H1 (cell line): ENCODE measurements around the gene ACSL4.

Experiments
- ASH2L ChIP-seq: fragments of 200-600, 300-600 bp; sonication (generic); IDR thresholded peaks from one replicate; pipeline ENCODE4 v1.7.1; 2017; ENCODE audit warnings: low read length
- CHD1 ChIP-seq: IDR thresholded peaks from 2 replicates; pipeline ENCODE4 v1.6.1; 2012; ENCODE audit warnings: low read depth, low read length, improper control_type of control experiment
- CTCF ChIP-seq, 3 experiments: IDR thresholded peaks; 1 replicate in 2 of 3; 2 replicates in 1 of 3; pipeline versions ENCODE4 v1.5.1 to v1.6.1; 2011; ENCODE audit warnings: low read length in 3 of 3, mild to moderate bottlenecking in 3 of 3, inconsistent platforms in 2 of 3, low read depth in 1 of 3, moderate library complexity in 1 of 3; ENCODE audit not compliant: insufficient read depth in 1 of 3; ENCODE audit errors: control extremely low read depth in 1 of 3
- EGR1 ChIP-seq: IDR thresholded peaks from 2 replicates; pipeline ENCODE4 v1.6.1; 2011; ENCODE audit warnings: low read depth, low read length, borderline replicate concordance
- EP300 ChIP-seq, 2 experiments: IDR thresholded peaks; 1 replicate in 1 of 2; 2 replicates in 1 of 2; pipeline ENCODE4 v1.6.1; 2011 to 2012; ENCODE audit warnings: low read depth in 2 of 2, low read length in 2 of 2, mild to moderate bottlenecking in 2 of 2, borderline replicate concordance in 1 of 2, inconsistent platforms in 1 of 2, moderate library complexity in 1 of 2
- KDM5A ChIP-seq: fragments of 200-600 bp; IDR thresholded peaks from 2 replicates; pipeline ENCODE4 v1.7.1; 2012; ENCODE audit warnings: mild to moderate bottlenecking, low read length, inconsistent platforms, mixed read lengths
- RNF2 ChIP-seq: fragments of 200-900, 300-1000 bp; sonication (generic); IDR thresholded peaks from 2 replicates; pipeline ENCODE4 v1.7.1; 2016; ENCODE audit warnings: borderline replicate concordance, low read depth, mild to moderate bottlenecking, antibody characterized with exemption, low read length; ENCODE audit not compliant: poor library complexity, severe bottlenecking; ENCODE audit errors: missing control alignments
- SP1 ChIP-seq: IDR thresholded peaks from 2 replicates; pipeline ENCODE4 v1.6.1; 2011; ENCODE audit warnings: low read depth, low read length
- SP2 ChIP-seq: IDR thresholded peaks from 2 replicates; pipeline ENCODE4 v1.6.1; 2012; ENCODE audit warnings: mild to moderate bottlenecking, low read length, inconsistent platforms
- TCF12 ChIP-seq: IDR thresholded peaks from 2 replicates; pipeline ENCODE4 v1.6.1; 2011; ENCODE audit warnings: low read depth, mild to moderate bottlenecking, low read length

GRCh38 chrX:109776432-109776831 is 43.4 kb upstream of the ACSL4 start:
- no peak for TF ChIP-seq EGR1
- no peak for TF ChIP-seq CTCF (IDR thresholded peaks at IDR 0.05; ENCODE audit: control extremely low read depth in 1 of 3, insufficient read depth in 1 of 3, low read depth in 1 of 3, low read length in 3 of 3)
- TF ChIP-seq CHD1: no peak
- no peak for TF ChIP-seq RNF2
- no peak for TF ChIP-seq EP300 (IDR thresholded peaks at IDR 0.05; ENCODE audit: borderline replicate concordance in 1 of 2, low read depth in 2 of 2, low read length in 2 of 2)
- TF ChIP-seq SP2: no peak
- TF ChIP-seq SP1: no peak
- no peak for TF ChIP-seq ASH2L
- no peak for TF ChIP-seq KDM5A
- TF ChIP-seq TCF12: no peak
